Left ventricle myocardium inferior (tissue), 1 donor: ENCODE data around the gene MACF1. TPM values are rescaled to one million over a fixed set of nuclear protein-coding genes. Genes with fewer than 3 reads are reported as not detected.

Source experiments
- DNase-seq: peaks from one replicate; pipeline ENCODE4 v3.0.0-alpha.2; 2020
- H3K27ac ChIP-seq: fragments of 200-600 bp; replicated peaks from 2 replicates; pipeline ENCODE4 v1.8.0; 2021
- H3K27me3 ChIP-seq: fragments of 200-600 bp; 2 replicates; pipeline ENCODE4 v1.8.0; 2021; ENCODE audit warnings: low read depth
- H3K36me3 ChIP-seq: fragments of 200-600 bp; 2 replicates; pipeline ENCODE4 v1.8.0; 2021
- H3K4me1 ChIP-seq: fragments of 200-600 bp; 2 replicates; pipeline ENCODE4 v1.8.0; 2021
- H3K4me3 ChIP-seq: fragments of 200-600 bp; 2 replicates; pipeline ENCODE4 v1.8.0; 2021; ENCODE audit warnings: mild to moderate bottlenecking, moderate library complexity
- H3K9me3 ChIP-seq: fragments of 200-600 bp; replicated peaks from 2 replicates; pipeline ENCODE4 v1.8.0; 2021
- CTCF ChIP-seq: fragments of 200-600 bp; IDR thresholded peaks from 2 replicates; pipeline ENCODE4 v1.8.0; 2021; ENCODE audit warnings: antibody characterized with exemption, mild to moderate bottlenecking, borderline replicate concordance
- intact Hi-C: fragments of 100-400 bp; cut with micrococcal nuclease; formaldehyde crosslinking; loops from one replicate; pipeline ENCODE4 v1.11.0; 2022
- total RNA-seq: library from RNA; stranded (reverse); fragmentation: NEBNext Ultra II Directional; extraction: Animal tissue kit (Norgen Biotek cat#: 25700); gene quantifications from one replicate; pipeline ENCODE4 v1.2.1, GENCODE V29; 2021
- donor health status: DM: no; HTN: yes; CAD: no; lungs with severe emphysema.

The MACF1 gene
- total RNA-seq, 1 donor from 2014 or later, result 181 TPM

DNA sequence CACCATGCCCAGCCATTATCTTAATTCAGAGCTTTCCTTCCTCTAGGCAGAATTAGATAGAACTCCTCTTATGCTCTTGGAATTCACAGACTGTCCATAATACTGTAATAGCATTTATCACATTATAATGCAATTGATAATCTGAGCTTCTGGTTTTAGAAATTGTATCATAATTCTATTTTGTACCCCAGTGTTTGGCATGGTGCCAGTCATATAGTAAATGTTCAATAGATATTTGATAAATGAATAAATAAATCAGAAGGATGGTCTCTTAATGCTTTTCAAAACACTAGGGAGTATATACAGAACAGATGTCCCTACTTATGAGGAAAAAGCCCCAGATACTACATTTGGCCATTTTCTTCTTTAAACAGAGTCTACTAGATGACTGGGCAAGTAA is 167.6 kb downstream of the MACF1 start:
- no peak for DNase-seq
- intact Hi-C loops, result no loop called here
- H3K36me3 ChIP-seq, result peaks cover 94% of the 10 kb centered on the region
- no peak overlapping the region for H3K27ac ChIP-seq
- H3K9me3 ChIP-seq, result no peaks in the 10 kb centered on the region
- H3K4me1 ChIP-seq, result peaks cover 17% of the 10 kb centered on the region
- H3K27me3 ChIP-seq, result no peaks in the 10 kb centered on the region
- no peak overlapping the region for H3K4me3 ChIP-seq
- no peak for TF ChIP-seq CTCF

DNA sequence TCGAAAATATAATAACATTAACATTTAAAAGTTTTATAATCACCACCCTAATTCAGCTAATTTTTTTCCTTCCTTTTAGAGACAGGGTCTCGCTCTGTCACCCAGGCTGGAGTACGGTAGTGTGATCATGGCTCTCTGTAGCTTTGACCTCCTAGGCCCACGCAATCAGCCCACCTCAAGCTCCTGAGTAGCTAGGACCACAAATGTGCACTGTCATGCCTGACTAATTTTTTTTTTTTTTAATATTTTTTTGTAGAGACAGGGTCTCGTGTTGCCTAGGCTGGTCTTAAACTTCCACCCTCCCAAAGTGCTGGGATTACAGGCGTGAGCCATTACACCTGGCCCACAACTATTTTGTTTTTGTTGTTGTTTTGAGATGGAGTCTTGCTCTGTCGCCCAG is 172.2 kb downstream of the MACF1 start:
- Histone ChIP-seq H3K27ac (no peak overlapping the region), H3K9me3 (no peaks in the 10 kb centered on the region), H3K36me3 (peaks cover 82% of the 10 kb centered on the region), H3K27me3 (no peaks in the 10 kb centered on the region), H3K4me1 (peaks cover 5% of the 10 kb centered on the region), H3K4me3 (no peak overlapping the region)
- no peak for TF ChIP-seq CTCF
- no peak for DNase-seq
- intact Hi-C loops, result no loop called here

- no peaks in the 10 kb centered on the region for H3K27me3 ChIP-seq
- H3K36me3 ChIP-seq, result peaks cover 82% of the 10 kb centered on the region
- intact Hi-C loops, result no loop called here
- H3K9me3 ChIP-seq, result no peaks in the 10 kb centered on the region
- no peak overlapping the region for H3K4me3 ChIP-seq
- H3K4me1 ChIP-seq, result peaks cover 9% of the 10 kb centered on the region
- H3K27ac ChIP-seq, result no peak overlapping the region
- no peak for DNase-seq
- peak; percentile 43 for TF ChIP-seq CTCF
These were observed 173.9 kb downstream of the MACF1 start for GRCh38 chr1:39378377-39378776.

DNA sequence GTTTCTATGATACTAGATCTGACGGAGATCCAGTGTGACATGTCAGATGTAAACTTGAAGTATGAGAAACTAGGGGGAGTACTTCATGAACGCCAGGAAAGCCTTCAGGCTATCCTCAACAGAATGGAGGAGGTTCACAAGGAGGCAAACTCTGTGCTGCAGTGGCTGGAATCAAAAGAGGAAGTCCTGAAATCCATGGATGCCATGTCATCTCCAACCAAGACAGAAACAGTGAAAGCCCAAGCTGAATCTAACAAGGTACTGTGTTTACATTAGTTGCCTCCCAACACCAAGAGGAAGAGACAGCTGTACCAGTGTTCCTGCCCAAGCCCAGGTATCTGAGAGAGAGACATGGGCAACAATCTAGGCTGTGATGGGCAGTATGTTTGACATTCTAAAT is 174.7 kb downstream of the MACF1 start:
- Histone ChIP-seq H3K4me1 (peaks cover 9% of the 10 kb centered on the region), H3K27ac (no peak overlapping the region), H3K36me3 (peaks cover 80% of the 10 kb centered on the region), H3K4me3 (no peak overlapping the region), H3K9me3 (no peaks in the 10 kb centered on the region), H3K27me3 (no peaks in the 10 kb centered on the region)
- intact Hi-C loops, result no loop called here
- TF ChIP-seq CTCF, result no peak
- no peak for DNase-seq

DNA sequence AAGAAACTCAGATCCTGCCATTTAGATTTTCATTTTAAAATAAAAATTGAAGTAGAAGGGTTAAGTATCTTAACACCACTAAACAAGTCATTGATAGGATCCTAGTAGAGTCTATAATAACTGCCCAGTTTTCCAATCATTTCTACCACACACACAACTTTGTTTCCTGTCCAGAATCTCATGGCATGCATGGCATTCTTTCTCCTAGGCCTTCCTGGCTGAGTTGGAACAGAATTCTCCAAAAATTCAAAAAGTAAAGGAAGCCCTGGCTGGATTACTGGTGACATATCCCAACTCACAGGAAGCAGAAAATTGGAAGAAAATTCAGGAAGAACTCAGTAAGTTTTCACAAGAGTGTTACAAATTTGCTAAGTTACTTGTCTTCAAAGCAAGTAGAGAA is 175.5 kb downstream of the MACF1 start:
- H3K4me3 ChIP-seq, result no peak overlapping the region
- no peak for DNase-seq
- intact Hi-C loops, result no loop called here
- H3K27me3 ChIP-seq, result no peaks in the 10 kb centered on the region
- no peak overlapping the region for H3K27ac ChIP-seq
- peaks cover 15% of the 10 kb centered on the region for H3K4me1 ChIP-seq
- H3K36me3 ChIP-seq, result peaks cover 79% of the 10 kb centered on the region
- TF ChIP-seq CTCF, result no peak
- no peaks in the 10 kb centered on the region for H3K9me3 ChIP-seq

DNA sequence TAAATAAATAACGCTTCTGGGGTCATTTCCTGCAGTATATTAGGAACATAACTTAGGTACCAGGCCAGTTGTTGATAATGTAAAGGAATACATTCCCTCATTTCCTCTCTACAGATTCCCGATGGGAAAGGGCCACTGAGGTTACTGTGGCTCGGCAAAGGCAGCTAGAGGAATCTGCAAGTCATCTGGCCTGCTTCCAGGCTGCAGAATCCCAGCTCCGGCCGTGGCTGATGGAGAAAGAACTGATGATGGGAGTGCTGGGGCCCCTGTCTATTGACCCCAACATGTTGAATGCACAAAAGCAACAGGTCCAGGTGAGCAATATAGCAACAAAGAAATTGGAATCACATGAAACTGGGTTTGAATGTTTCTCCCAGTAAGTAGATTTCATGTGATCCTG is 177.3 kb downstream of the MACF1 start:
- Histone ChIP-seq H3K4me1 (peaks cover 21% of the 10 kb centered on the region), H3K27me3 (no peaks in the 10 kb centered on the region), H3K4me3 (no peak overlapping the region), H3K36me3 (peaks cover 80% of the 10 kb centered on the region), H3K27ac (peak overlapping the region; percentile 46), H3K9me3 (no peaks in the 10 kb centered on the region)
- intact Hi-C loops, result no loop called here
- TF ChIP-seq CTCF, result no peak
- peak; percentile 51 for DNase-seq
